22Rv1 (cell line): Measurements from ENCODE around the gene LIN7B.

Experiments used
- CTCF ChIP-seq: fragments of 450-650 bp; IDR thresholded peaks from 2 replicates; pipeline ENCODE4 v1.5.1; 2017; ENCODE audit warnings: mild to moderate bottlenecking
- ZFX ChIP-seq: fragments of 450-650 bp; IDR thresholded peaks from 2 replicates; pipeline ENCODE4 v1.6.1; 2017; ENCODE audit warnings: antibody characterized with exemption, borderline replicate concordance

- TF ChIP-seq CTCF (no peak), ZFX (no peak)
These were observed 46.6 kb upstream of the LIN7B start for GRCh38 chr19:49067554-49067953.
